HEK293 (cell line): ENCODE results near the gene NSUN6.

Experiments used
- BCL6B ChIP-seq: fragments of 450-650 bp; formaldehyde crosslinking; IDR thresholded peaks from 2 replicates; pipeline ENCODE4 v1.5.1; 2017; ENCODE audit warnings: missing biosample characterization, missing genetic modification characterization
- ELK4 ChIP-seq: IDR thresholded peaks from 2 replicates; pipeline ENCODE4 v1.6.1; 2011; ENCODE audit warnings: mild to moderate bottlenecking, low read depth, low read length, borderline replicate concordance
- GLI2 ChIP-seq: fragments of 450-650 bp; formaldehyde crosslinking; IDR thresholded peaks from 2 replicates; pipeline ENCODE4; 2017; ENCODE audit warnings: missing biosample characterization, missing genetic modification characterization, low read depth, borderline replicate concordance
- GLIS1 ChIP-seq: fragments of 450-650 bp; formaldehyde crosslinking; IDR thresholded peaks from 2 replicates; pipeline ENCODE4 v1.5.1; 2016; ENCODE audit warnings: missing biosample characterization, missing genetic modification characterization
- GLIS2 ChIP-seq: fragments of 450-650 bp; formaldehyde crosslinking; IDR thresholded peaks from 2 replicates; pipeline ENCODE4 v1.5.1; 2016; ENCODE audit warnings: missing biosample characterization, missing genetic modification characterization
- HOXA7 ChIP-seq: sonication (generic); formaldehyde crosslinking; IDR thresholded peaks from 2 replicates; pipeline ENCODE4 v1.8.1; 2022; ENCODE audit warnings: missing genetic modification reagents, borderline replicate concordance
- KLF7 ChIP-seq: fragments of 450-650 bp; formaldehyde crosslinking; IDR thresholded peaks from 2 replicates; pipeline ENCODE4 v1.5.1; 2016; ENCODE audit warnings: missing biosample characterization, missing genetic modification characterization, borderline replicate concordance
- PATZ1 ChIP-seq: fragments of 450-650 bp; formaldehyde crosslinking; IDR thresholded peaks from 2 replicates; pipeline ENCODE4 v1.5.1; 2016; ENCODE audit warnings: missing biosample characterization, missing genetic modification characterization
- PBX3 ChIP-seq: sonication (generic); formaldehyde crosslinking; IDR thresholded peaks from 2 replicates; pipeline ENCODE4 v1.8.1; 2022; ENCODE audit warnings: mild to moderate bottlenecking, moderate library complexity, missing genetic modification reagents
- SALL2 ChIP-seq: fragments of 450-650 bp; formaldehyde crosslinking; IDR thresholded peaks from 2 replicates; pipeline ENCODE4 v1.5.0; 2017; ENCODE audit warnings: missing biosample characterization, mild to moderate bottlenecking, missing genetic modification characterization, borderline replicate concordance
- ZBTB11 ChIP-seq: fragments of 450-650 bp; formaldehyde crosslinking; conservative IDR thresholded peaks from 2 replicates; pipeline ENCODE4 v1.5.1; 2016; ENCODE audit warnings: low read depth, missing biosample characterization, missing genetic modification characterization
- ZEB2 ChIP-seq: fragments of 450-650 bp; formaldehyde crosslinking; IDR thresholded peaks from 2 replicates; pipeline ENCODE4 v1.5.1; 2016; ENCODE audit warnings: missing biosample characterization, missing genetic modification characterization
- ZFP3 ChIP-seq: fragments of 450-650 bp; formaldehyde crosslinking; IDR thresholded peaks from 2 replicates; pipeline ENCODE4 v1.5.1; 2016; ENCODE audit warnings: low read depth, missing biosample characterization, missing genetic modification characterization
- ZNF140 ChIP-seq: fragments of 450-650 bp; formaldehyde crosslinking; IDR thresholded peaks from 2 replicates; pipeline ENCODE4 v1.5.1; 2016; ENCODE audit warnings: missing biosample characterization, missing genetic modification characterization
- ZNF169 ChIP-seq: fragments of 450-650 bp; formaldehyde crosslinking; IDR thresholded peaks from 2 replicates; pipeline ENCODE4 v1.5.1; 2016; ENCODE audit warnings: missing biosample characterization, missing genetic modification characterization
- ZNF26 ChIP-seq: fragments of 450-650 bp; formaldehyde crosslinking; IDR thresholded peaks from 2 replicates; pipeline ENCODE4 v1.5.1; 2016; ENCODE audit warnings: missing biosample characterization, missing genetic modification characterization
- ZNF426 ChIP-seq: fragments of 450-650 bp; formaldehyde crosslinking; IDR thresholded peaks from 2 replicates; pipeline ENCODE4 v1.5.1; 2017; ENCODE audit warnings: missing biosample characterization, missing genetic modification characterization, mild to moderate bottlenecking, inconsistent platforms, moderate library complexity
- ZNF544 ChIP-seq: fragments of 450-650 bp; formaldehyde crosslinking; IDR thresholded peaks from 2 replicates; pipeline ENCODE4 v1.5.0; 2017; ENCODE audit warnings: missing biosample characterization, missing genetic modification characterization
- ZNF580 ChIP-seq: fragments of 450-650 bp; formaldehyde crosslinking; IDR thresholded peaks from 2 replicates; pipeline ENCODE4 v1.5.1; 2016; ENCODE audit warnings: missing biosample characterization, missing genetic modification characterization
- ZNF623 ChIP-seq: fragments of 450-650 bp; formaldehyde crosslinking; IDR thresholded peaks from 2 replicates; pipeline ENCODE4 v1.5.1; 2016; ENCODE audit warnings: missing biosample characterization, missing genetic modification characterization
- ZNF626 ChIP-seq: fragments of 450-650 bp; sonication (Bioruptor Pico); formaldehyde crosslinking; IDR thresholded peaks from 2 replicates; pipeline ENCODE4 v1.5.1; 2018; ENCODE audit warnings: missing biosample characterization, missing genetic modification characterization, inconsistent platforms
- ZNF692 ChIP-seq: fragments of 450-650 bp; formaldehyde crosslinking; IDR thresholded peaks from 2 replicates; pipeline ENCODE4 v1.5.1; 2016; ENCODE audit warnings: missing biosample characterization, missing genetic modification characterization
- ZNF704 ChIP-seq: fragments of 450-650 bp; formaldehyde crosslinking; IDR thresholded peaks from 2 replicates; pipeline ENCODE4 v1.5.1; 2016; ENCODE audit warnings: missing biosample characterization, missing genetic modification characterization
- ZNF785 ChIP-seq: fragments of 450-650 bp; formaldehyde crosslinking; IDR thresholded peaks from 2 replicates; pipeline ENCODE4 v1.5.1; 2016; ENCODE audit warnings: missing biosample characterization, missing genetic modification characterization
- ZNF830 ChIP-seq: fragments of 450-650 bp; IDR thresholded peaks from 2 replicates; pipeline ENCODE4 v1.5.0; 2018; ENCODE audit warnings: missing biosample characterization, missing genetic modification characterization, low read depth, mild to moderate bottlenecking, moderate library complexity

The NSUN6 gene

GRCh38 chr10:18659125-18659818, 7.9 kb upstream of the NSUN6 start, which contains the start of gene ARL5B (continued):
- TF ChIP-seq ZNF626 (tag by site-specific recombination) (no peak), ZNF830 (tag by site-specific recombination) (no peak), ZNF785 (no peak), ZNF26 (no peak), ZNF169 (tag by site-specific recombination) (no peak), ZNF692 (tag by site-specific recombination) (0 out of 2 replicates have a peak, but pooled peaks have one; percentile 32), ZNF426 (tag by site-specific recombination) (no peak), HOXA7 (no peak), ZNF544 (tag by site-specific recombination) (no peak), ZNF704 (tag by site-specific recombination) (no peak), ZEB2 (peak; percentile 88), ZNF580 (tag by site-specific recombination) (peak; percentile 98), ZFP3 (tag by site-specific recombination) (no peak), ELK4 (peak; percentile 62; the same call in 1 of the 2 replicates), ZBTB11 (peak; percentile 96), KLF7 (no peak), SALL2 (tag by site-specific recombination) (no peak), GLIS1 (tag by site-specific recombination) (peak; percentile 50), ZNF140 (tag by site-specific recombination) (no peak), ZNF623 (no peak), BCL6B (no peak), GLIS2 (tag by site-specific recombination) (peak; percentile 94), GLI2 (tag by site-specific recombination) (no peak), PATZ1 (tag by site-specific recombination) (peak; percentile 80), PBX3 (CRISPR knock-in tag) (no peak)
